BJ (cell line): Measurements from ENCODE around the gene PIK3R1. TPM values are rescaled to one million over a fixed set of nuclear protein-coding genes. Genes with fewer than 3 reads are reported as not detected.

Experiments
- CTCF ChIA-PET: fragments of 350-600 bp; formaldehyde crosslinking; extraction: SDS; loops from one replicate; lab custom pipeline; 2021; ENCODE audit warnings: antibody characterized with exemption, inconsistent platforms; lab: Yijun Ruan, JAX
- POLR2A ChIA-PET: fragments of 300-600 bp; sonication (Branson Sonifier 250); formaldehyde crosslinking; extraction: SDS; loops from one replicate; lab custom pipeline; 2021; ENCODE audit warnings: antibody characterized with exemption; lab: Charles Lee
- DNase-seq: peaks from one replicate; pipeline ENCODE4 v3.0.0-alpha.2; 2011; ENCODE audit warnings: low read depth
- H3K27me3 ChIP-seq: 2 replicates; pipeline ENCODE4 v1.6.0; 2011; ENCODE audit warnings: low read length; ENCODE audit not compliant: control insufficient read depth, insufficient read depth
- H3K36me3 ChIP-seq: 2 replicates; pipeline ENCODE4 v1.5.1; 2011; ENCODE audit warnings: low read length; ENCODE audit not compliant: control insufficient read depth, insufficient read depth
- H3K4me3 ChIP-seq: 2 replicates; pipeline ENCODE4 v1.5.1; 2011; ENCODE audit warnings: low read depth, mild to moderate bottlenecking, control low read depth, low read length
- CTCF ChIP-seq: IDR thresholded peaks from 2 replicates; pipeline ENCODE4 v1.5.1; 2011; ENCODE audit warnings: low read depth, mild to moderate bottlenecking, control low read depth, inconsistent platforms, low read length, moderate library complexity; ENCODE audit not compliant: insufficient read depth
- polyA plus RNA-seq: library from polyadenylated mRNA; depleted of rRNA; stranded (reverse); fragments of >200 nt; gene quantifications from 2 replicates; pipeline ENCODE4 v1.2.3, GENCODE V29; 2011

The PIK3R1 gene
- polyA plus RNA-seq, 1 experiment = 11.8 TPM

GRCh38 chr5:68325065-68325580, 109.6 kb downstream of the PIK3R1 start:
- no peaks in the 10 kb centered on the region for H3K27me3 ChIP-seq
- H3K4me3 ChIP-seq = no peak overlapping the region
- no peak for TF ChIP-seq CTCF
- POLR2A ChIA-PET = no interaction called here
- CTCF ChIA-PET = no interaction called here
- no peaks in the 10 kb centered on the region for H3K36me3 ChIP-seq
- DNase-seq = no peak

- no peak overlapping the region for H3K4me3 ChIP-seq
- TF ChIP-seq CTCF = no peak
- no peaks in the 10 kb centered on the region for H3K36me3 ChIP-seq
- CTCF ChIA-PET = no interaction called here
- no peak for DNase-seq
- H3K27me3 ChIP-seq = no peaks in the 10 kb centered on the region
- POLR2A ChIA-PET = no interaction called here
These were observed 114.1 kb downstream of the PIK3R1 start for GRCh38 chr5:68329554-68330255.

- CTCF ChIA-PET = interaction anchor here (1.5 to 2.7 kb wide), 2 partner anchors 14 to 43 kb away, joined by 5 to 9 read pairs; no protein-coding TSS in a partner anchor
- Histone ChIP-seq H3K27me3 (no peaks in the 10 kb centered on the region), H3K36me3 (no peaks in the 10 kb centered on the region), H3K4me3 (no peak overlapping the region)
- POLR2A ChIA-PET = no interaction called here
- DNase-seq = no peak
- no peak for TF ChIP-seq CTCF
These were observed 115.0 kb downstream of the PIK3R1 start for GRCh38 chr5:68330574-68330973.

GRCh38 chr5:68331192-68332079, 115.9 kb downstream of the PIK3R1 start:
- no peaks in the 10 kb centered on the region for H3K36me3 ChIP-seq
- ChIA-PET CTCF (interaction anchor here (1.5 to 2.7 kb wide), 2 partner anchors 13 to 44 kb away, joined by 5 to 9 read pairs; no protein-coding TSS in a partner anchor), POLR2A (no interaction called here)
- no peaks in the 10 kb centered on the region for H3K27me3 ChIP-seq
- no peak overlapping the region for H3K4me3 ChIP-seq
- DNase-seq = no peak
- no peak for TF ChIP-seq CTCF

GRCh38 chr5:68332080-68332451, 116.5 kb downstream of the PIK3R1 start:
- no peak for TF ChIP-seq CTCF
- ChIA-PET CTCF (interaction anchor here (1.5 to 2.7 kb wide), 2 partner anchors 13 to 45 kb away, joined by 5 to 9 read pairs; no protein-coding TSS in a partner anchor), POLR2A (no interaction called here)
- Histone ChIP-seq H3K36me3 (no peaks in the 10 kb centered on the region), H3K27me3 (no peaks in the 10 kb centered on the region), H3K4me3 (no peak overlapping the region)
- no peak for DNase-seq
